ENCODE results near the gene ABCG8. TPM values are rescaled to one million over a fixed set of nuclear protein-coding genes. Genes with fewer than 3 reads are reported as not detected.

ABCG8 gene
- total RNA-seq, 1 donor from 2014 or later, result not detected

- Histone ChIP-seq H3K27ac (no peak overlapping the region), H3K4me3 (no peak overlapping the region), H3K4me1 (no peaks in the 10 kb centered on the region), H3K36me3 (no peaks in the 10 kb centered on the region), H3K27me3 (no peaks in the 10 kb centered on the region), H3K9me3 (no peaks in the 10 kb centered on the region)
- intact Hi-C loops (cut with DNase I), result no loop called here
- no peak for TF ChIP-seq CTCF (IDR thresholded peaks at IDR 0.05)
- no peak for DNase-seq (ENCODE audit: low spot score in 2 of 2)
Measured at GRCh38 chr2:43825841-43826240, 12.9 kb upstream of the ABCG8 start.

GRCh38 chr2:43826305-43827250 is 12.2 kb upstream of the ABCG8 start:
- no peaks in the 10 kb centered on the region for H3K36me3 ChIP-seq
- H3K4me3 ChIP-seq, result no peak overlapping the region
- peaks cover 0 to under 1% of the 10 kb centered on the region in 2 donors for H3K4me1 ChIP-seq
- H3K9me3 ChIP-seq, result no peaks in the 10 kb centered on the region
- TF ChIP-seq CTCF (IDR thresholded peaks at IDR 0.05), result no peak
- intact Hi-C loops (cut with DNase I), result no loop called here
- no peaks in the 10 kb centered on the region for H3K27me3 ChIP-seq
- DNase-seq (ENCODE audit: low spot score in 2 of 2), result no peak
- H3K27ac ChIP-seq, result no peak overlapping the region

GRCh38 chr2:43831543-43832294 is 7.1 kb upstream of the ABCG8 start:
- DNase-seq (ENCODE audit: low spot score in 2 of 2), result no peak
- H3K4me3 ChIP-seq, result peak overlapping the region; percentile 33 to 43
- peaks cover 0 to 5% of the 10 kb centered on the region in 2 donors for H3K4me1 ChIP-seq
- no peak overlapping the region for H3K27ac ChIP-seq
- intact Hi-C loops (cut with DNase I), result no loop called here
- H3K9me3 ChIP-seq, result no peaks in the 10 kb centered on the region
- no peak for TF ChIP-seq CTCF (IDR thresholded peaks at IDR 0.05)
- H3K36me3 ChIP-seq, result no peaks in the 10 kb centered on the region
- no peaks in the 10 kb centered on the region for H3K27me3 ChIP-seq

GRCh38 chr2:43832457-43832856 is 6.3 kb upstream of the ABCG8 start:
- Histone ChIP-seq H3K27ac (no peak overlapping the region), H3K4me3 (no peak overlapping the region), H3K9me3 (no peaks in the 10 kb centered on the region), H3K4me1 (peaks cover 0 to 5% of the 10 kb centered on the region in 2 donors), H3K27me3 (no peaks in the 10 kb centered on the region), H3K36me3 (no peaks in the 10 kb centered on the region)
- no peak for TF ChIP-seq CTCF (IDR thresholded peaks at IDR 0.05)
- no peak for DNase-seq (ENCODE audit: low spot score in 2 of 2)
- intact Hi-C loops (cut with DNase I), result no loop called here

GRCh38 chr2:43837033-43837432 is 1.7 kb upstream of the ABCG8 start:
- Histone ChIP-seq H3K27me3 (no peaks in the 10 kb centered on the region), H3K4me1 (no peaks in the 10 kb centered on the region), H3K27ac (no peak overlapping the region), H3K36me3 (no peaks in the 10 kb centered on the region), H3K9me3 (no peaks in the 10 kb centered on the region), H3K4me3 (no peak overlapping the region)
- no peak for TF ChIP-seq CTCF (IDR thresholded peaks at IDR 0.05)
- DNase-seq (ENCODE audit: low spot score in 2 of 2), result no peak
- intact Hi-C loops (cut with DNase I), result no loop called here
